Endothelial cell of umbilical vein (primary cell): Measurements from ENCODE around the gene MT1X.

ENCODE experiments used
- CTCF ChIP-seq, 2 donors: IDR thresholded peaks; 1 replicate in 1 of 2; 2 replicates in 1 of 2; pipeline ENCODE4 v1.5.1; 2011; ENCODE audit warnings: low read length in 2 of 2, mild to moderate bottlenecking in 2 of 2, moderate library complexity in 2 of 2, control low read depth in 1 of 2, inconsistent platforms in 1 of 2, low read depth in 1 of 2; ENCODE audit not compliant: insufficient read depth in 1 of 2; ENCODE audit errors: extremely low read depth in 1 of 2
- JUN ChIP-seq: IDR thresholded peaks from 2 replicates; pipeline ENCODE4 v1.6.1; 2011; ENCODE audit warnings: borderline replicate concordance, low read depth; ENCODE audit not compliant: insufficient read length, insufficient read depth
- POLR2AphosphoS5 ChIP-seq: IDR thresholded peaks from 2 replicates; pipeline ENCODE4 v1.6.1; 2012; ENCODE audit warnings: low read depth, mild to moderate bottlenecking, control low read depth, low read length, moderate library complexity; ENCODE audit not compliant: insufficient read depth
- TF ChIP-seq, protein P1 (sequence below): IDR thresholded peaks from 2 replicates; pipeline ENCODE4 v1.6.1; 2011; ENCODE audit not compliant: insufficient read depth, insufficient read length

DNA sequence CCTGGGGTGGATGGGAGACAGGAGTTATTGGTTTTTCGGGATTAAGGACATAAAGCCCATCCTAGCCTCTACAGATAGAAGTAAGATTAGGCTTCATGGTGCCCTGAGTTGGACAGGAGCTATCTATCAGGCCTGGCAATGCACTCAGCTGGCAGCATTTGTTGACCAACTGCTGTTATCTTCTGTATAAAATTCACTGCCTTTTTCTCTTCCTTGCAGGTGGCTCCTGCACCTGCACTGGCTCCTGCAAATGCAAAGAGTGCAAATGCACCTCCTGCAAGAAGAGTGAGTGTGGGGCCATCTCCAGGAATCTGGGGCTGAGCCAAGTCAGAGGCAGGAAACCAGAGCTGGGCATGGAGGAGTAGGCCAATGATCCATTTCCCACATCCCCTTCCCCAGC lies 43.2 kb upstream of the MT1X start:
- TF ChIP-seq CTCF (IDR thresholded peaks at IDR 0.05; ENCODE audit: extremely low read depth in 1 of 2, insufficient read depth in 1 of 2, low read depth in 1 of 2, low read length in 2 of 2) = no peak
- TF ChIP-seq JUN = no peak
- TF ChIP-seq POLR2AphosphoS5 = no peak
- TF ChIP-seq, protein P1, sequence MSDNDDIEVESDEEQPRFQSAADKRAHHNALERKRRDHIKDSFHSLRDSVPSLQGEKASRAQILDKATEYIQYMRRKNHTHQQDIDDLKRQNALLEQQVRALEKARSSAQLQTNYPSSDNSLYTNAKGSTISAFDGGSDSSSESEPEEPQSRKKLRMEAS = no peak
